ENCODE results near the gene CLEC7A.

GRCh38 chr12:10169104-10169503, 39.1 kb upstream of the CLEC7A start:
- TF ChIP-seq POLR2AphosphoS5 (IDR thresholded peaks at IDR 0.05; ENCODE audit: low read depth, low read length) (no peak), TAF1 (IDR thresholded peaks at IDR 0.05; ENCODE audit: borderline replicate concordance, insufficient read depth, low read length) (no peak), SIN3A (IDR thresholded peaks at IDR 0.05; ENCODE audit: borderline replicate concordance, insufficient read depth, low read length) (no peak), FOXP2 (optimal IDR thresholded peaks at IDR 0.05; ENCODE audit: borderline replicate concordance, extremely low read depth, extremely low read length, insufficient read depth) (no peak)
- TF ChIP-seq, protein P1, sequence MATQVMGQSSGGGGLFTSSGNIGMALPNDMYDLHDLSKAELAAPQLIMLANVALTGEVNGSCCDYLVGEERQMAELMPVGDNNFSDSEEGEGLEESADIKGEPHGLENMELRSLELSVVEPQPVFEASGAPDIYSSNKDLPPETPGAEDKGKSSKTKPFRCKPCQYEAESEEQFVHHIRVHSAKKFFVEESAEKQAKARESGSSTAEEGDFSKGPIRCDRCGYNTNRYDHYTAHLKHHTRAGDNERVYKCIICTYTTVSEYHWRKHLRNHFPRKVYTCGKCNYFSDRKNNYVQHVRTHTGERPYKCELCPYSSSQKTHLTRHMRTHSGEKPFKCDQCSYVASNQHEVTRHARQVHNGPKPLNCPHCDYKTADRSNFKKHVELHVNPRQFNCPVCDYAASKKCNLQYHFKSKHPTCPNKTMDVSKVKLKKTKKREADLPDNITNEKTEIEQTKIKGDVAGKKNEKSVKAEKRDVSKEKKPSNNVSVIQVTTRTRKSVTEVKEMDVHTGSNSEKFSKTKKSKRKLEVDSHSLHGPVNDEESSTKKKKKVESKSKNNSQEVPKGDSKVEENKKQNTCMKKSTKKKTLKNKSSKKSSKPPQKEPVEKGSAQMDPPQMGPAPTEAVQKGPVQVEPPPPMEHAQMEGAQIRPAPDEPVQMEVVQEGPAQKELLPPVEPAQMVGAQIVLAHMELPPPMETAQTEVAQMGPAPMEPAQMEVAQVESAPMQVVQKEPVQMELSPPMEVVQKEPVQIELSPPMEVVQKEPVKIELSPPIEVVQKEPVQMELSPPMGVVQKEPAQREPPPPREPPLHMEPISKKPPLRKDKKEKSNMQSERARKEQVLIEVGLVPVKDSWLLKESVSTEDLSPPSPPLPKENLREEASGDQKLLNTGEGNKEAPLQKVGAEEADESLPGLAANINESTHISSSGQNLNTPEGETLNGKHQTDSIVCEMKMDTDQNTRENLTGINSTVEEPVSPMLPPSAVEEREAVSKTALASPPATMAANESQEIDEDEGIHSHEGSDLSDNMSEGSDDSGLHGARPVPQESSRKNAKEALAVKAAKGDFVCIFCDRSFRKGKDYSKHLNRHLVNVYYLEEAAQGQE (IDR thresholded peaks at IDR 0.05; ENCODE audit: insufficient read depth in 1 of 2, low read depth in 2 of 2, low read length in 2 of 2) = no peak

Data from PFSK-1 (cell line).